HG03103 (cell line): ENCODE data around the gene CTXN2.

Source experiments
- ATAC-seq: cut with Tn5 transposase; IDR thresholded peaks from one replicate; pipeline ENCODE4 v1.9.1; 2021; ENCODE audit warnings: low read depth; ENCODE audit not compliant: unreplicated experiment

Gene CTXN2

GRCh38 chr15:48191574-48192225 is at the start of gene CTXN2:
TSS of gene CTXN2 (plus strand) at chr15:48191665. CDS start at chr15:48201301, 9,636 bp downstream.
- no peak for ATAC-seq

- no peak for ATAC-seq
Measured at GRCh38 chr15:48143856-48144255, 47.6 kb upstream of the CTXN2 start.

DNA sequence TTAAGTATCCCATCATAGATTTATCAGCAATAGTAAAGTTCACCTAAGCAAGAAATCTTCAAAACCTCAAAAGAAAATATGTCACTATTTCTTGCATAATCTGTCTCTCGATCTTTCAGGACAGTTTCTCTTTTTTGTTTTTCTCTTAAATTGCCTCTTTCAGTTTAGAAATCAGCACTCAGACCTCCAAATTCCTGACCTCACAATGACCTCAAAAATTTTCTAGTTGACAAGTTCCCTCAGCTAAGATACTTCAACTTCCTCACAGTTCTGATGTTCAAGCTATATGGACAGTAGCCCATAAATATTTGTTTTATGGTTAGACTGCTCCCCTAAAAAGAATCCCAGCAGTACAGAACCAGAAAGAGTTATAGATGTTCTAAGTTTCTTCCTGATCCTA is 46.6 kb upstream of the CTXN2 start:
- ATAC-seq, result peak; percentile 59

DNA sequence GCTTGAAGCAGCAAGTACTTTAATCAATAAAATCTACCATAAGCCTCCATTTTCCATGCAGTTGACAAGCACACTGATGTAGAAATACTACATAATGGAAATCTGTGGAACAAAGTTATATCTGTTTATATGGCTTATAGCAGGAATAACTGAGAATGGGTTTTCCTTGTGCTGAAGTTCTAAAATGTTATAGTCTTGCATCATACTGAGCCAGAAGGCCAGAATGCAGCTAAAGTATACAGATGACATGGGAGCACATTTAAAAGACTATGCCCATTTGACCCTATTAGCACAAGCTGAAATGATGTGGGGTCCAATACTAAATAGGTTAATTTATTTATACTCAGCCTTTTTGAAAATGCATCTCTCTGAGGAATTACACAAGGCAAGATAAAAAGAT is 45.5 kb upstream of the CTXN2 start:
- no peak for ATAC-seq

- ATAC-seq, result no peak
Measured at GRCh38 chr15:48147358-48147757, 44.1 kb upstream of the CTXN2 start.

DNA sequence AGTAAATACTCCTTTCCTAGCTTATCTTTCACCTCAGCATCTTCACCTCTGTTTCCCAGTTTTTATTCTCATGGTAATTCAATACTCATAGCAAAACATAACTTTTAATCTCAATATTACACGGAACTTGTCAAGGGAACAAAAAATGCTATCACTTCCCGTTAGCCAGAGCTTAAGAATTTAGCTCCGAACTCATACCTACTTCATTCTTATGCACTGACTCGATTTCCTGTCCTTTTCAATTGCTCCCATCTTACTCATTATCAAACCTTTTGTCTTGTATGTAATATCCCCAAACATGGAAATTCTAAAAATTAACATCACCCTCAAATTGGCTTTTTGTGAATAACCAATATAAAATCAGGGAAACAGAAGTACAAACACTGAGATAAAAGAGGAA is 41.6 kb upstream of the CTXN2 start:
- no peak for ATAC-seq

DNA sequence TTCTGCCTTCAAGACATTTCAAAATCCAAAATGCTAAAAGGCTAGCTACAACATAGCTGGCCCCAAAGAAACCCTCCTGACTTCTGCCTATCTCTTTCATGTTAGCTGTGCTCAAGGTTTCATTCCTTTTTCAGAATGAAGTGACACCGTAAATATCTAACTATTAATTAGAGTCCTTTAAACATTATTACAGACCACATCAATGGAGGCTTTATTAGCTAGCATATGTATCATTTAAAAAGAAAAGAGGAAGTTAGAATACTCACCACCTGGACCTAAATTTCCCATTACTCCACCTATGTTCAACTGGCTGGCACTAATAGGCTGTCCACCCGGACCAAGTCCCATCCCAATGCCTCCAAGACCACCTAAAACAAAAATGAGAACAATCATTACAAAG is 37.9 kb upstream of the CTXN2 start:
- no peak for ATAC-seq

DNA sequence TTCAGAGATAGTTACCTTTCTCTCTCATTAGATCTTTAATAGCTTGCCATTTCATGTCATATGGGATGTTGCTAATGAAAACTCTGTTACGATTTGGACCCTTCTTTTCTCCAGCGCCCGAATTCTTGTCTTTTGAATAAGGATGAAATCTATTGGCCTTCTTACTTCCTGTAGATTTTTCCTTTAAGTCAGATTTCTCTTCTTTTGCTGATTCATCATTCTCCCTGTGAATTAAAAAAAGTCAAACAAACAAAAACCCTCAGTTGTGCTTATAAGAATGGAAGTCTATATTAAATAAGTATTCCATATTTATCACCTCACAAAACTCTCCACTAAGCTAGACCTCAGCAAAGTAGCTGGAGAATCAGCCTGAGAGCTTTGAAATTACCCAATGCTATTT is 22.8 kb upstream of the CTXN2 start:
- ATAC-seq, result no peak

DNA sequence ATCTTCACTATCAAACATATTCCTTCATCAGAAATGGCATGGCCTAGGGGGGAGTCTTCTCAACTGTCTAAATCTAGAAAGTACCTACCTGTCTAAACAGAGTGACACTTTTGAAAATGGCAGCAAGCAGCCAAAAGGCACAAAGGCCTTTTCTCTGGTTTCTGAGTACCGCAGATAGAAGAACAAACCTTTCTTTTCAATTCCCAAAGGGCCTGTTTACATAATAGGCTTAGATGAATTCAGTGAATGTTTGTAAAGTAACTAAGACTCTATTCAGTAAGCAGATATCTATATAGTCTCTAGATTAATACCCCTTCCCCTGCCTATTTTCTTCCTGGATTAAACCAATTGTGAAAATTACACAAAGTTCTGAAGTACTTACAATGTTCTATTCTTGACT is 20.5 kb upstream of the CTXN2 start:
- ATAC-seq, result no peak

DNA sequence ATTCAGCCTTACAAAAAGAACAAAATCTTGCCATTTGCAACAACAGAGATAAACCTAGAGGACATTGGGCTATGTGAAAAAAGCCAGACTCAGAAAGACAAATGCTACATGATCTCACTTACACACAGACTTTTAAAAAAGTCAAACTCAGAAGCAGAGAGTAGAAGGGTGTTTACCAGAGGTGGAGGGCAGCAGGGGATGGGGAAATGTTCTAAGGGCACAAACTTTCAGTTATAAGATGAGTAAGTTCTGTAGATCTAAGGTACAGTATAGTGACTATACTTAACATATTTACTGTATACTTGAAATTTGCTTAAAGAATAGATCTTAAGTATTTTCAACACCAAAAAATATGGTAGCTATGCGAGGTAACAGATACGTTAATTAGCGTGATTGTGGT is 16.3 kb upstream of the CTXN2 start:
- ATAC-seq, result no peak

GRCh38 chr15:48176112-48176511 is 15.4 kb upstream of the CTXN2 start:
- ATAC-seq, result no peak

DNA sequence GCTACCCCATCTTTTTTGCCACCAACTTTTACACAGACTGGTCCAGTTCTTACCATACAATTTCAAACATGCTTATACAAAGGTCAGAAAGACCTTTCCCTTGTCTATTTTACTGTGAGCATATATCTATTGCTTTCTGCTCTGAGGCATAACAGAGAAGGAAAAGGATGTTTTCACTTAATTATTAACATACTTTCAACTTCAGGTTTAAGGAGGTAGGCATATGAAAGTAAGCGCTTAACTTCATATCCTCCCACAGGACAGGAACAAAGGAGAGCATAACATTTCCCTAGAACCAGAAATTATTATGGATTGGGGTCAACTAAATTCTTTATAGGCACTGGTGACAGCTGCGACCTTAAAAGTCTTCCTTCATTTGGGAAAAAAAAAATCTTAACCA is 14.5 kb upstream of the CTXN2 start:
- ATAC-seq, result no peak

GRCh38 chr15:48177383-48177765 is 14.1 kb upstream of the CTXN2 start:
- peak; percentile 53 for ATAC-seq

DNA sequence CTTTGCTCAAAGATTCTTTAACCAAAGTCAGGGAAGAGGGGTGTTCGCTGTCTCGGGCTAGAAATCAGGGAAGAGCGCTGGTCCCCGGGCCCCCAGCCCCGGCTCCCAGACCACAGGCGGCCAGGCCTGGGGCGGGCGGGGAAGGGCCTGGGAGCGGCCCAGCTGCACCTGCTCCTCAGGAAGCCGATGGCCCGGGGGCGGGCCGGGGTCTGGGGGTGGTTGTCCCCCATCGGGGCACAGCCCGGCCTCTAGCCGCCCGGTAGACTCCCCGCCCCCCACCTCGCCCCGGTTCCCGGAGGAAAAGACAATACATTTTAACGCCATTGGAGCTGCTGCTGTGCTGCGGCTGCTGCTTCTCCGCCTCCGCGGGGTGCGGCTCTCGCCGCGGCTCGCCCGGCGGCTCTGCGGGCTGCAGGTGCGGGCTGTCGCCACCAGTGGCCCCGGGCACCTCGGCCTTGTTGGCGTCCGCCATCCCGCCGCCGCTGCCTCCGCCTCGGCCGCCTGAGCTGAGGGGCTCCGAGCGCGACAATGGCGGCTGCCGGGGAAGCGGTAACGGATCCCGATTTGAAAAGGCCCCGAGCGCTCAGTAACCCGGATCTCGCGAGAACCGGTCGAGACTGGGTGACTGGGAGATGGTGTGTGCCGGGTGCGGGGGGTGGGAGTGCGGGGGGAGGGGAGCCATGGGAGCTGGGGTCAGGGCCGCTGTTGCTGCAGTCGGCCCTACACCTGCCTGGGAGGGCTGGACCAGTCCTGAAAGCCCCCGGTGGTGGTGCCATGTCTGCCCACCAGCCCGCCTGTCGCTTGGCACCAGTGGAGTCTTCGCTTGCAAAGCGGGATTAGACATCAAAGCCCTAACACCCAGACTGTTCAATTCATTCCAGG is 13.5 kb upstream of the CTXN2 start, which contains the start of gene MYEF2:
MYEF2 (minus strand) TSS at position 530 of the 882 bp plus-strand sequence; CDS start at position 472, 58 bp downstream.
- peak; percentile 68 for ATAC-seq

GRCh38 chr15:48178648-48178931 is 12.9 kb upstream of the CTXN2 start:
- no peak for ATAC-seq

DNA sequence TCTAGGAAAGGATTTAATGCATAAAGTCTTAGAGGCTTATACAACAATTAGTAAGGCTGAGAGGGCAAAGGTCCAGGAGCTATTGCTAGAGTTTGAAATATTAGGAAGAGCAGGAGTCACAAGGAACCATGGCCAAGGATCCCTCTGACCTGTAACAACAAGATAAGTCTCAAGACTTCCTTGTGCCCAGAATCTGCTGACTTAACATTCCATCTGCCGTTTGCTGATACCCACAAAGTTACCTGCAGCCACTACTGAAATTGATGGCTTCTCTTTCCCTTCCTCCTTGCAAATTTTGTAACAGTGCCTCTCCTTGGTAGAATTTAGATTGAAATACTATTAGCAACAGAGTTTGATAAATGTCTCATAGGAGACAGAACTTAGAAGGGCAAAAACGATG is 8.7 kb upstream of the CTXN2 start:
- ATAC-seq, result no peak

DNA sequence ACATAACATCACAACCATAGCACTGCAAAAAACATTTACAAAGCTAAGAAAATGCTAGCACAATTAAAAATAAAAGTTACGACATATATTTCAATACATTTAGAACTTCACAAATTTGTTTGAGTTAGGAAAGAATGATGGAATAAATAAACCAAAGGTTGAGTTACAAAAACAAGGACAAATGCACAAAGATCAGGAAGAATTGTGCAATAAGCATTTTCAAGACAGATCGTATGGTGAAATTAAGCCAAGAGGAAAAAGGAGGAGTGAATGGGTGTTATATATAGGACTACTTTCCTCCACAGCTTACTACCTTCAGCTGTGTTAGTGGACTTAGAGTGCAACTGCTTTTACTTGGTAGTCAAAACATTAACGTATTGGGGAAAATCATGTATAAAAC is 5.9 kb upstream of the CTXN2 start:
- no peak for ATAC-seq

DNA sequence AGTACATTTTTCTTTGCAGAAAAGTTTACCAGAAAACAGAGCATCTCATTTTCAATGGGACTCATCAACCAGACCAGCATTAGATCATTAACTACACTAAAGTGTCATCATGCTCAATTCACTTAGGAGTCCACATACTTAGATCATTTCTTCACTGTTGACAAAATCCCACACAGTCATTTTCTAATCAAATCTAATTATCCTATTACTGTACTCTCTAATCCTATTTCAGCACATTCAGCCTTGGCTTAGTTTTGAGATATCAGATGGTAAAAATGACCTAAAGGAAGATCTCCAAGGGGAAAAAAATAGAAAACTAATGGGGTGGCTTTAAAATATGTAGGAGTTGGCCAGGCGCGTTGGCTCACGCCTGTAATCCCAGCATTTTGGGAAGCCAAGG is 5.2 kb upstream of the CTXN2 start:
- no peak for ATAC-seq

DNA sequence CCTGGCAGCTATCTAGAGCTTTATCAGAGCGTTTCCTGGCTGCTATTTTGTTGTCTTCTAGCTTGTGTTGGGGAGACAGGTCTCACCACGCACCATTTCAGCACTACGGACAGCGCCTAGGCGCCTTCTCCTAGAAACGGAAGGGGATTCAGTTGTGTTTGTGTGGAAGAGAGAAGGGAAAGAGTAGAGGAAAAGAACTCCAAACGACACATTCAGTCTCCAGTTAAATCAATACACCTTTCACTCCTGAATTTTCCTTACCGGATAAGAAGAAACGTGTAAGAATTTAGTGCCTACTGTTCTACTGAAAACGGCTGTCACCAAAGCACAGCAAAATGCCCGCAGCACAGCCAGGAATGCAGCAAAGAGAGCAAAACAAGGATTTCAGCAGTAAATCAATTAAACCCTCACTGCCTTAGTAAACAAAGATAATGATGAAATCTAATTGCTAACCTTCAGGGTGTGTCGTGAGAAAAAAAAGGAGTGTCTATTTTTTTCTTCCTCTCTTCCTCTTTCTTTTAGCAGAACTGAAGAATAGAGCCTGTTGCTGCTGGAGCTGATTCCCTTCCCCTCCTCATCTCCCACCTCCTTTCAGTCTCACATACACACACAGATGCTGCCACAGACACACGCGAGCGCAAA is 412 bp upstream of the CTXN2 start:
- no peak for ATAC-seq

GRCh38 chr15:48202068-48202467 is 10.6 kb downstream of the CTXN2 start:
- ATAC-seq, result no peak

GRCh38 chr15:48205981-48206380 is 14.5 kb downstream of the CTXN2 start, which contains the start of gene SLC12A1:
TSS of gene SLC12A1 (plus strand) at chr15:48206302. CDS start at chr15:48207720, 1,418 bp downstream.
- ATAC-seq, result no peak

- ATAC-seq, result no peak
Measured at GRCh38 chr15:48221261-48221660, 29.8 kb downstream of the CTXN2 start.
